Esophagus muscularis mucosa (tissue), 4 donors: ENCODE results near the gene RNASE8. TPM values are rescaled to one million over a fixed set of nuclear protein-coding genes. Genes with fewer than 3 reads are reported as not detected.

Experiments used
- DNase-seq: peaks from one replicate; pipeline ENCODE4 v3.0.0-alpha.2; 2017; ENCODE audit errors: extremely low spot score
- H3K27ac ChIP-seq, 4 donors: fragments of 200-600 bp; sonication (generic); replicated peaks in 1 of 4; 1 replicate in 3 of 4; 2 replicates in 1 of 4; pipeline ENCODE4 v1.5.1; 2016 to 2019; ENCODE audit warnings: mild to moderate bottlenecking in 1 of 4
- H3K27me3 ChIP-seq, 4 donors: fragments of 200-600 bp; sonication (generic); one replicate each; pipeline versions ENCODE4 v1.5.1 to v1.6.0; 2016 to 2019
- H3K36me3 ChIP-seq, 4 donors: fragments of 200-600 bp; sonication (generic); one replicate each; pipeline ENCODE4 v1.5.1; 2016 to 2019
- H3K4me1 ChIP-seq, 4 donors: fragments of 200-600 bp; sonication (generic); one replicate each; pipeline ENCODE4 v1.5.1; 2016 to 2019
- H3K4me3 ChIP-seq, 4 donors: fragments of 200-600 bp; sonication (generic); 1 replicate in 2 of 4; 2 replicates in 2 of 4; pipeline ENCODE4 v1.5.1; 2016 to 2019; ENCODE audit warnings: mild to moderate bottlenecking in 4 of 4, moderate library complexity in 1 of 4
- H3K9me3 ChIP-seq, 4 donors: fragments of 200-600 bp; sonication (generic); 1 replicate in 3 of 4; 2 replicates in 1 of 4; pipeline ENCODE4 v1.5.1; 2016 to 2019
- EP300 ChIP-seq: sonication (generic); formaldehyde crosslinking; IDR thresholded peaks from one replicate; pipeline ENCODE4 v1.6.1; 2017; ENCODE audit warnings: antibody characterized with exemption
- POLR2A ChIP-seq: fragments of 450-650 bp; IDR thresholded peaks from one replicate; pipeline ENCODE4 v1.6.1; 2017; ENCODE audit warnings: antibody characterized with exemption, moderate library complexity, mild to moderate bottlenecking, low read depth
- POLR2AphosphoS5 ChIP-seq, 2 donors: sonication (generic); formaldehyde crosslinking; IDR thresholded peaks; one replicate each; pipeline ENCODE4 v1.6.1; 2017; ENCODE audit warnings: antibody characterized with exemption in 2 of 2
- WGBS: methylation state at CpG from one replicate; pipeline ENCODE4 v1.1.5; 2018; 5-methylcytosine and 5-hydroxymethylcytosine counted together
- intact Hi-C: fragments of 100-400 bp; cut with DNase I; formaldehyde crosslinking; loops from one replicate; pipeline ENCODE4 v1.15.1; 2023
- total RNA-seq, 4 donors: library from RNA; depleted of rRNA; stranded (reverse); fragments of >200 nt; gene quantifications; one replicate each; pipeline versions ENCODE4 v1.1.0 to v1.2.1, GENCODE V29; 2016
- TF ChIP-seq, protein P1 (sequence below), 3 experiments: fragments of 200-600 bp in 2 of 3; fragments of 450-650 bp in 1 of 3; sonication (generic) in 2 of 3; IDR thresholded peaks; one replicate each; pipeline ENCODE4 v1.5.1; 2017 to 2019; ENCODE audit warnings: antibody characterized with exemption in 3 of 3, mild to moderate bottlenecking in 2 of 3, moderate library complexity in 1 of 3

The RNASE8 gene
- total RNA-seq, 4 donors from 2014 or later, result not detected

GRCh38 chr14:21048638-21049037 lies 9.0 kb upstream of the RNASE8 start:
- Histone ChIP-seq H3K27ac (no peak overlapping the region), H3K4me3 (no peak overlapping the region), H3K4me1 (peaks cover 13 to 26% (median 19%) of the 10 kb centered on the region in 4 donors), H3K27me3 (no peaks in the 10 kb centered on the region), H3K9me3 (no peaks in the 10 kb centered on the region), H3K36me3 (no peaks in the 10 kb centered on the region)
- intact Hi-C loops, result loop anchor here (10.0 kb wide), 1 partner anchor 194 kb away; no protein-coding TSS in a partner anchor
- TF ChIP-seq, protein P1, sequence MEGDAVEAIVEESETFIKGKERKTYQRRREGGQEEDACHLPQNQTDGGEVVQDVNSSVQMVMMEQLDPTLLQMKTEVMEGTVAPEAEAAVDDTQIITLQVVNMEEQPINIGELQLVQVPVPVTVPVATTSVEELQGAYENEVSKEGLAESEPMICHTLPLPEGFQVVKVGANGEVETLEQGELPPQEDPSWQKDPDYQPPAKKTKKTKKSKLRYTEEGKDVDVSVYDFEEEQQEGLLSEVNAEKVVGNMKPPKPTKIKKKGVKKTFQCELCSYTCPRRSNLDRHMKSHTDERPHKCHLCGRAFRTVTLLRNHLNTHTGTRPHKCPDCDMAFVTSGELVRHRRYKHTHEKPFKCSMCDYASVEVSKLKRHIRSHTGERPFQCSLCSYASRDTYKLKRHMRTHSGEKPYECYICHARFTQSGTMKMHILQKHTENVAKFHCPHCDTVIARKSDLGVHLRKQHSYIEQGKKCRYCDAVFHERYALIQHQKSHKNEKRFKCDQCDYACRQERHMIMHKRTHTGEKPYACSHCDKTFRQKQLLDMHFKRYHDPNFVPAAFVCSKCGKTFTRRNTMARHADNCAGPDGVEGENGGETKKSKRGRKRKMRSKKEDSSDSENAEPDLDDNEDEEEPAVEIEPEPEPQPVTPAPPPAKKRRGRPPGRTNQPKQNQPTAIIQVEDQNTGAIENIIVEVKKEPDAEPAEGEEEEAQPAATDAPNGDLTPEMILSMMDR (IDR thresholded peaks at IDR 0.05), result no peak
- TF ChIP-seq POLR2AphosphoS5 (IDR thresholded peaks at IDR 0.05), result no peak
- no peak for TF ChIP-seq EP300
- TF ChIP-seq POLR2A, result no peak
- 77% methylated on average over 2 of the region's 2 CpGs for WGBS
- no peak for DNase-seq

GRCh38 chr14:21049271-21049673 lies 8.3 kb upstream of the RNASE8 start:
- 74% methylated on average over 3 of the region's 3 CpGs for WGBS
- intact Hi-C loops, result loop anchor here (10.0 kb wide), 1 partner anchor 194 kb away; no protein-coding TSS in a partner anchor
- TF ChIP-seq EP300, result no peak
- no peak for TF ChIP-seq POLR2A
- no peak for TF ChIP-seq POLR2AphosphoS5 (IDR thresholded peaks at IDR 0.05)
- TF ChIP-seq, protein P1 (IDR thresholded peaks at IDR 0.05), result no peak
- no peak for DNase-seq
- H3K27ac ChIP-seq, result no peak overlapping the region
- H3K27me3 ChIP-seq, result no peaks in the 10 kb centered on the region
- no peak overlapping the region for H3K4me3 ChIP-seq
- H3K9me3 ChIP-seq, result no peaks in the 10 kb centered on the region
- peaks cover 7 to 19% (median 12%) of the 10 kb centered on the region in 4 donors for H3K4me1 ChIP-seq
- no peaks in the 10 kb centered on the region for H3K36me3 ChIP-seq

GRCh38 chr14:21050597-21050996 lies 7.0 kb upstream of the RNASE8 start:
- no peak for DNase-seq
- intact Hi-C loops, result no loop called here
- Histone ChIP-seq H3K27me3 (no peaks in the 10 kb centered on the region), H3K27ac (no peak overlapping the region), H3K36me3 (no peaks in the 10 kb centered on the region), H3K4me1 (peaks cover 0 to 16% (median 11%) of the 10 kb centered on the region in 4 donors), H3K4me3 (no peak overlapping the region), H3K9me3 (no peaks in the 10 kb centered on the region)
- no peak for TF ChIP-seq POLR2AphosphoS5 (IDR thresholded peaks at IDR 0.05)
- 60% methylated on average over 3 of the region's 3 CpGs for WGBS

DNA sequence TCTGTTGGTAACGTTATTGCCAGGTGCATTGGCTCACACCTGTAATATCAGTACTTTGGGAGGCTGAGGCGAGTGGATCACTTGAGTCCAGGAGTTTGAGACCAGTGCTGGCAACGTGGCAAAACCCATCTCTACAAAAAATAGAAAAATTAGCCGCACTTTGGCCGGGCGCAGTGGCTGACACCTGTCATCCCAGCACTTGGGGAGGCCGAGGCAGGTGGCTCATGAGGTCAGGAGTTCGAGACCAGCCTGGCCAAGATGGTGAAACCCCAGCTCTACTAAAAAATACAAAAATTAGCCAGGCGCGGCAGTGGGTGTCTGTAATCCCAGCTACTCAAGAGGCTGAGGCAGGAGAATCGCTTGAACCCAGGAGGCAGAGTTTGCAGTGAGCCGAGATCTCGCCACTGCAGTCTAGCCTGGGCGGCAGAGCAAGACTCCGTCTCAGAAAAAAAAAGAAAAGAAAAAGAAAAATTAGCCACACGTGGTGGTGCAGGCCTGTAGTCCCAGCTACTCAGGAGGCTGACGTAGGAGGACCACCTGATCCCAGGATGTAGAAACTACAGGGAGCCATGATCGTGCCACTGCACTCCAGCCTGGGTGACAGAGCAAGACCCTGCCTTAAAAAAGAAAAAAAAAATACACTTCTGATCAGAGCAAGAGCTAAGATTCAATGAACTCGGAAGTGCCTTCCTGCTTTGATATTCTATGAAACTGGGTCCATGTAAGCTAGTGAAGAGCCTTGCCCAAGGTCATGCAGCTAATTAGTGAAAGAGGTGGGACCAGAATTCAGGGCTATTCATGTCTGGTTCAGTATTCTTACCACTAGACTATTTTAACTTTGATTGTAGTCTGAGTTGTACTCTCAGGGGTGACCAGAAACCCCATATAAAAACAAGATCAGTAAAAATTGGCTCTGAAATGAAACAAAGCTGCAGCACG lies 4.2 kb upstream of the RNASE8 start:
- H3K36me3 ChIP-seq, result no peaks in the 10 kb centered on the region
- H3K9me3 ChIP-seq, result no peaks in the 10 kb centered on the region
- no peaks in the 10 kb centered on the region for H3K27me3 ChIP-seq
- peaks cover 0 to 3% (median 0%) of the 10 kb centered on the region in 4 donors for H3K4me1 ChIP-seq
- intact Hi-C loops, result no loop called here
- no peak overlapping the region for H3K27ac ChIP-seq
- TF ChIP-seq EP300 (no peak), POLR2A (no peak), POLR2AphosphoS5 (IDR thresholded peaks at IDR 0.05) (no peak)
- TF ChIP-seq, protein P1 (IDR thresholded peaks at IDR 0.05), result no peak
- no peak overlapping the region for H3K4me3 ChIP-seq
- WGBS, result 92% methylated on average over 20 of the region's 20 CpGs
- no peak for DNase-seq

DNA sequence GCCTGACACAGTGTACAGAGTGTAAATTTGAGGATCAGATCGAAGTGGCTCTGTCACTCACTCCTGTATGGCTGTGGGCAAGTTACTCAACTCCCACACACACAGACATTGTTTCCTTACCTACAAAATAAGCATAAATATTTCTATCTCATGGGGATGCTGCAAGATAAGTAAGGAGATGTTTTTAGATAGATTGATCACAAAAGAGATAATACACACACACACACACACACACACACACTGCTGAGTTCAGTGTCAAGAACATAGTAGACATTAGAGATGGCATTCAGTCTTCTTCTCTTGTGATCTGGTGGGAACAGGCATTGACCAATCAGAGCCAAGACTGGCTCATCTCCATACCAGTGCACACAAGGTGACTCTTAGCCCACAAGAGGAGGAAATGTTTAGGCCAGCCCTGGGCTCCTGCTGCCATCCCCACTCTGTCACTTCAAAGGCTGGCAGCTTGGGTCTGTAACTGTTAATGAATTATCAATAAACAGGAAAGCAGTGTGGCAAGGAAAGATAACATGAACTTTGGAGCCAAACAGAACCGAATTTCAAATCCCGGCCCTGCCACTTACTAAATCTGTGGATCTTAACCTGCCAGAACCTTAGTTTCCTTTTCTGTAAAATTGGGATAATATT lies 3.4 kb upstream of the RNASE8 start:
- Histone ChIP-seq H3K27ac (no peak overlapping the region), H3K9me3 (no peaks in the 10 kb centered on the region), H3K4me1 (no peaks in the 10 kb centered on the region), H3K36me3 (no peaks in the 10 kb centered on the region), H3K27me3 (no peaks in the 10 kb centered on the region), H3K4me3 (no peak overlapping the region)
- no peak for DNase-seq
- TF ChIP-seq POLR2A (no peak), POLR2AphosphoS5 (IDR thresholded peaks at IDR 0.05) (no peak), EP300 (no peak)
- TF ChIP-seq, protein P1 (IDR thresholded peaks at IDR 0.05), result no peak
- intact Hi-C loops, result no loop called here
- WGBS, result 69% methylated on average over 3 of the region's 3 CpGs
